ENCODE data around the gene TMEM170B.

Gene TMEM170B

DNA sequence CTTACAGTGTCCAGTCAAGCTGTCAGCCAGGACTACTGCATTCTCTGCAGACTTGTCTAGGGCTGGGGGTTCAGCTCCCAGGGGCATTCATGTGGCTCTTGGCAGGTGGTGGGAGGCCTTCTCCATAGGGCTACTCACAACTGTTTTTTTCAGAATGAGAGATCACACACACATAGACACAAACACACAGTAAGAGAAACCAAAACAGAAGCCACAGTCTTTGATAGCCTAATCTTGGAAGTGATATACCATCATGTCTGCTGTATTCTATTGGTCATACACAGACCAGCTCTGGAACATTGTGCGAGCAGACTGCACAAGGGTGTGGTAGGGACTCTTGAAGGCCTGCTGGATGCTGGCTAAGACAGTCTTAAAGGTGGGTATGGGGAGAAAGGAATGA lies 13.5 kb downstream of the TMEM170B start:
- TF ChIP-seq, protein P1, sequence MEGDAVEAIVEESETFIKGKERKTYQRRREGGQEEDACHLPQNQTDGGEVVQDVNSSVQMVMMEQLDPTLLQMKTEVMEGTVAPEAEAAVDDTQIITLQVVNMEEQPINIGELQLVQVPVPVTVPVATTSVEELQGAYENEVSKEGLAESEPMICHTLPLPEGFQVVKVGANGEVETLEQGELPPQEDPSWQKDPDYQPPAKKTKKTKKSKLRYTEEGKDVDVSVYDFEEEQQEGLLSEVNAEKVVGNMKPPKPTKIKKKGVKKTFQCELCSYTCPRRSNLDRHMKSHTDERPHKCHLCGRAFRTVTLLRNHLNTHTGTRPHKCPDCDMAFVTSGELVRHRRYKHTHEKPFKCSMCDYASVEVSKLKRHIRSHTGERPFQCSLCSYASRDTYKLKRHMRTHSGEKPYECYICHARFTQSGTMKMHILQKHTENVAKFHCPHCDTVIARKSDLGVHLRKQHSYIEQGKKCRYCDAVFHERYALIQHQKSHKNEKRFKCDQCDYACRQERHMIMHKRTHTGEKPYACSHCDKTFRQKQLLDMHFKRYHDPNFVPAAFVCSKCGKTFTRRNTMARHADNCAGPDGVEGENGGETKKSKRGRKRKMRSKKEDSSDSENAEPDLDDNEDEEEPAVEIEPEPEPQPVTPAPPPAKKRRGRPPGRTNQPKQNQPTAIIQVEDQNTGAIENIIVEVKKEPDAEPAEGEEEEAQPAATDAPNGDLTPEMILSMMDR (IDR thresholded peaks at IDR 0.05; ENCODE audit: low read depth, low read length): no peak
- no peak overlapping the region for H3K4me3 ChIP-seq (ENCODE audit: low read depth, low read length)

DNA sequence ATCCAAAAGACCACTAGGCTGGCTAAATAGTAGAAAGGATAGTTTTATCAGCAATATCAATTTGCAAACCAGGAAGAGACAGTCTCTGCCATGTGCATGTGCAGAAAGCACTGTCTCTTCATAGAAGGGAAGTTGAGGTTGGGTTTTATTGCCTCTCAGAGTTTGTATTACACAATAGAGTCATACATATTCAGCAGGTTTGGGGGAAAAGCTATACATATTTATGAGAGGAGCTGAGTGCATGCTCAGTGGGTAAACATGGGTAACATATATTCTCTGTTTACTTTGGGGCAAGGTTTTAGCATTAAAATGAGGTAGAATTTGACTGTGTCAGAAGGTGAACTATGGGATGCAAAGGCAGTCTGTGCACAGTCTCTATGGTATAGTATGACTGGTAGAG lies 14.9 kb downstream of the TMEM170B start:
- TF ChIP-seq, protein P1 (IDR thresholded peaks at IDR 0.05; ENCODE audit: low read depth, low read length): no peak
- no peak overlapping the region for H3K4me3 ChIP-seq (ENCODE audit: low read depth, low read length)

DNA sequence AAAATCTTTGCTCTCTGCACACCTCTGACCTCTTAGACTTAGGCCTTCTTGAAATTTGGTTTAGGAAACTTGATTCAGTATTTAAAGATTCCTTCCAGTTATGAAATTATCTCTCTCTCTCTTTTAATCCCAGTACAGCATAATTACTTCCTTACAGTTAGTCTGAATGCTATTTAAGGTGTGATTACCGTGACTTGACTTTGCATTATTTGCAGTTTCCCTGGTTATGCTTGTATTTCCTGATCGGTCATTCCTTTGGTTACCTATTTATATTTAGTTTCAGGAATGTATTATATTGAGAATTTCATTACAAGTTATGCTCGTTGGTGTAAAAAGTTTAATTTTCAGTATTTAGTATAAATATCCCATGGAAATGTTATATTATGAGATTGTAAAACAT lies 16.3 kb downstream of the TMEM170B start:
- H3K4me3 ChIP-seq (ENCODE audit: low read depth, low read length): no peak overlapping the region
- TF ChIP-seq, protein P1 (IDR thresholded peaks at IDR 0.05; ENCODE audit: low read depth, low read length): no peak

DNA sequence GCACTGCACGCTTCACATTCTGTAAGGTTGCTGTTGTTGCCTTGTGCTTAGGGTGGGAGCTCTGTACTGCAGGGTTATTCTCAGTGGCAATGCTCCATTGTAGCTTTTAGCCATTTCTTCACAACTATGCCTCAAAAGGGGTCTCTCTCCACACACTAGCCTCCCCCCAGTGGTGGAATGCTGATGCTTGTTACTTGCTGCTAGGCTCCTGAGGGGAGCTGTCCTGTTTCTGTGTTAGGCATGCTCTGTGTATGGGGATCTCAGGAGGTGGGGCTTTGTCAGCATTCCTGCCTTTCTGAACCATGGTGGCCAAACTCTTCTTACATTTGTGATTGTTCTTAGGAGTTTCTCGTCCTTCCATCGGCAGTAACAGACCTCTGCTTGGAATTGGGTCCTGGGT lies 18.8 kb downstream of the TMEM170B start:
- no peak overlapping the region for H3K4me3 ChIP-seq (ENCODE audit: low read depth, low read length)
- TF ChIP-seq, protein P1 (IDR thresholded peaks at IDR 0.05; ENCODE audit: low read depth, low read length): no peak

DNA sequence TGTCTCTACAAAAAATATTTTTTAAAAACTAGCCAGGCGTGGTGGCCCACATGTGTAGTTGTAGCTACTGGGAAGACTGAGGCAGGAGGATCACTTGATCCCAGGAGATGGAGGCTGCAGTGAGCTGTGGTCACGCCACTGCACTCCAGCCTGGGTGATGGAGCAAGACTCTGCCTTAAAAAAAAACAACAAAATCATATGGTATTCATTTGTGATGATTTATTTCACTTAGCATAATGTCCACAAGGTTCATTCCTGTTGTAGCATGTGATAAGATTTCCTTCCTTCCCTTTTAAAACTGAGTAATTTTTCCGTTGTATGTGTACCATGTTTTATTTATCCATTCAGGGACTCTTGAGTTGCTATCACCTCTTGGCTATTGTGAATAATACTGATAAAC lies 26.2 kb downstream of the TMEM170B start:
- no peak overlapping the region for H3K4me3 ChIP-seq (ENCODE audit: low read depth, low read length)
- TF ChIP-seq, protein P1 (IDR thresholded peaks at IDR 0.05; ENCODE audit: low read depth, low read length): no peak

DNA sequence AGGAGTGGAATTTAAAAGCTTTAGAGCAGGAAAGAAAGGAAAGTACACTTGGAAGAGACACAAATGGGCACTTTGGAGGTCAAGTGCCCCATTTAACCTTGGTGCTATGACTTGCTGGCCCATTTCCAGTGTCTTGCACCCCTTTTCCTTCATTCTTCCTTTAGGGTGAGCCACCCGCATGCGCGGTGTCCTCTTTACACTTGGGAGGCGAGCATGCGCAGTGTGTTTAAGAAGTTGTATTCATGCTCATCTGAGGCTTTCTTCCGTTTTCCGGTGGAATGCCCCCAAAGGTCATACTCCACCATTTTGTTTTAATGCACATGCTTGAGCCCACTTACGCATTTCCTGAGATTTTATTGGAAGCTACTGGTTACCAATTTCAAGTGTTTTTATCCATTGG lies 29.1 kb downstream of the TMEM170B start:
- H3K4me3 ChIP-seq (ENCODE audit: low read depth, low read length): no peak overlapping the region
- TF ChIP-seq, protein P1 (IDR thresholded peaks at IDR 0.05; ENCODE audit: low read depth, low read length): no peak

DNA sequence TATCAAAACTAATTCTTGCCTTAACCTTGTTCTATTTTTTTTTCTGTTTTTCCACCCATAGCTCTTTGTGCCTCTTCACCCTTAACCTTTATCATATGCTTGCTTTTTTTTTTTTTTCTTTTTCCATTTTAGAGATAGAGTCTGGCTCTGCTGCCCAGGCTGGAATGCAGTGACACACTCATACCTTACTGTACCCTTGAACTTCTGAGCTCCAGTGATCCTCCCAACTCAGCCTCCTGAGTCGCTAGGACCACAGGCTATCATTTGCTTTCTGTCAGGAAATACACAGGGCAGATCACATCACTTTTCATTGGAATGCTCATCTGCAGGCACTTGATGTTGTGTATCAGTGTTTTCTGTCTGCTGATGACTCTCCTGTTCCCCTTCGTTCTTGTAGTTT lies 33.5 kb downstream of the TMEM170B start:
- TF ChIP-seq, protein P1 (IDR thresholded peaks at IDR 0.05; ENCODE audit: low read depth, low read length): no peak
- H3K4me3 ChIP-seq (ENCODE audit: low read depth, low read length): no peak overlapping the region
